Measurements from ENCODE around the gene C4orf33.

C4orf33 gene

DNA sequence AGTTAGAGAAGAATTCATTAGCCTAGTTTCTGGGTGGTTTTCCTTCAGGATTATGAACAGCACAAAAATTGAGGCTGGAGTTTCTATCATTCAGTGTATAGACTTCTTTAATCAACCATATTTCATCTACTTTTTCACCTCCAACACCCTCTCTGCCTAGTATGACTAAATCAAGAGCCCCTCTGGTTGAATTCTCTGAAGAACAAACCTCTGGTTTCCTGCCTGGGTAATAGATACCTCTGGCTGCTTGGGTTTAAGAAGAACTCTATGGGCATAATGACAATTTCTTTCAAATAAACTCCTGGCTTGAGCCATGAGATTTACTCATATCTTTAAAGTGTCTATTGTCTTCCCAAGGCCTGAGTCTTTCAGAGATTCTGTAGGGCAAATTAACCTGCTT is 66.5 kb downstream of the C4orf33 start:
- TF ChIP-seq, protein P1, sequence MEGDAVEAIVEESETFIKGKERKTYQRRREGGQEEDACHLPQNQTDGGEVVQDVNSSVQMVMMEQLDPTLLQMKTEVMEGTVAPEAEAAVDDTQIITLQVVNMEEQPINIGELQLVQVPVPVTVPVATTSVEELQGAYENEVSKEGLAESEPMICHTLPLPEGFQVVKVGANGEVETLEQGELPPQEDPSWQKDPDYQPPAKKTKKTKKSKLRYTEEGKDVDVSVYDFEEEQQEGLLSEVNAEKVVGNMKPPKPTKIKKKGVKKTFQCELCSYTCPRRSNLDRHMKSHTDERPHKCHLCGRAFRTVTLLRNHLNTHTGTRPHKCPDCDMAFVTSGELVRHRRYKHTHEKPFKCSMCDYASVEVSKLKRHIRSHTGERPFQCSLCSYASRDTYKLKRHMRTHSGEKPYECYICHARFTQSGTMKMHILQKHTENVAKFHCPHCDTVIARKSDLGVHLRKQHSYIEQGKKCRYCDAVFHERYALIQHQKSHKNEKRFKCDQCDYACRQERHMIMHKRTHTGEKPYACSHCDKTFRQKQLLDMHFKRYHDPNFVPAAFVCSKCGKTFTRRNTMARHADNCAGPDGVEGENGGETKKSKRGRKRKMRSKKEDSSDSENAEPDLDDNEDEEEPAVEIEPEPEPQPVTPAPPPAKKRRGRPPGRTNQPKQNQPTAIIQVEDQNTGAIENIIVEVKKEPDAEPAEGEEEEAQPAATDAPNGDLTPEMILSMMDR (IDR thresholded peaks at IDR 0.05; ENCODE audit: low read length), result no peak
- Histone ChIP-seq H3K9me3 (ENCODE audit: low read length) (no peaks in the 10 kb centered on the region), H3K79me2 (ENCODE audit: insufficient read depth, low read length) (no peaks in the 10 kb centered on the region), H3K4me2 (ENCODE audit: low read length) (no peak overlapping the region), H4K20me1 (ENCODE audit: insufficient read depth, low read length) (no peaks in the 10 kb centered on the region), H2AFZ (ENCODE audit: low read length) (no peak overlapping the region), H3K27me3 (ENCODE audit: insufficient read depth, low read length) (no peaks in the 10 kb centered on the region), H3K4me3 (ENCODE audit: low read depth, low read length, poor library complexity, severe bottlenecking) (no peak overlapping the region), H3K9ac (ENCODE audit: low read length) (no peak overlapping the region), H3K4me1 (ENCODE audit: insufficient read depth, low read length, severe bottlenecking) (no peaks in the 10 kb centered on the region), H3K27ac (ENCODE audit: low read depth, low read length, poor library complexity, severe bottlenecking) (no peak overlapping the region), H3F3A (ENCODE audit: insufficient read depth, low read length) (no peaks in the 10 kb centered on the region; the same call in 1 of the 2 replicates), H3K9me2 (ENCODE audit: low read depth, low read length) (no peaks in the 10 kb centered on the region), H3K36me3 (ENCODE audit: insufficient read depth, low read length) (no peaks in the 10 kb centered on the region)

DNA sequence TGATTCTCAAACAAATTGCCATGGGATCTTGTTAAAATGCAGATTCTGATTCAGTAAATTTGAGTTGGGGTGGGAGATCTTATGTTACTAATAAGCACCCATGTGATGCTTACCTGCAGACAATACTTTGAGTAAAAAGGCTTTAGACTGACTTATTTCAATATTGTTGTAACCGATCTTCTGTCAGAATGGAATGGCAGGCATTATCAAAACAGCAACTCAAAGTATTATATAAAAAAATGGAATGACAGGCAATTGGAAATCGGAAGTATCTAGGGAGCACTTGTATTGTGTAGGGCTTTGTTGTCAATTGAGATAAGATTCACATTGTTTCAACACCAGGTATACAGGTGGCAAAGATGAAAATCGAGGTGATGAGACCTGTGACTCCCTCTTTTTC is 67.5 kb downstream of the C4orf33 start:
- Histone ChIP-seq H3K4me2 (ENCODE audit: low read length) (no peak overlapping the region), H3K9me2 (ENCODE audit: low read depth, low read length) (no peaks in the 10 kb centered on the region), H3K9me3 (ENCODE audit: low read length) (no peaks in the 10 kb centered on the region), H3K4me3 (ENCODE audit: low read depth, low read length, poor library complexity, severe bottlenecking) (no peak overlapping the region), H3K27ac (ENCODE audit: low read depth, low read length, poor library complexity, severe bottlenecking) (no peak overlapping the region), H3K9ac (ENCODE audit: low read length) (no peak overlapping the region), H2AFZ (ENCODE audit: low read length) (no peak overlapping the region), H3F3A (ENCODE audit: insufficient read depth, low read length) (no peaks in the 10 kb centered on the region; the same call in 1 of the 2 replicates), H3K36me3 (ENCODE audit: insufficient read depth, low read length) (no peaks in the 10 kb centered on the region), H3K79me2 (ENCODE audit: insufficient read depth, low read length) (no peaks in the 10 kb centered on the region), H3K4me1 (ENCODE audit: insufficient read depth, low read length, severe bottlenecking) (no peaks in the 10 kb centered on the region), H4K20me1 (ENCODE audit: insufficient read depth, low read length) (no peaks in the 10 kb centered on the region), H3K27me3 (ENCODE audit: insufficient read depth, low read length) (no peaks in the 10 kb centered on the region)
- TF ChIP-seq, protein P1 (IDR thresholded peaks at IDR 0.05; ENCODE audit: low read length), result no peak
- no peak for TF ChIP-seq EZH2 (IDR thresholded peaks at IDR 0.05; ENCODE audit: borderline replicate concordance, low read length)

DNA sequence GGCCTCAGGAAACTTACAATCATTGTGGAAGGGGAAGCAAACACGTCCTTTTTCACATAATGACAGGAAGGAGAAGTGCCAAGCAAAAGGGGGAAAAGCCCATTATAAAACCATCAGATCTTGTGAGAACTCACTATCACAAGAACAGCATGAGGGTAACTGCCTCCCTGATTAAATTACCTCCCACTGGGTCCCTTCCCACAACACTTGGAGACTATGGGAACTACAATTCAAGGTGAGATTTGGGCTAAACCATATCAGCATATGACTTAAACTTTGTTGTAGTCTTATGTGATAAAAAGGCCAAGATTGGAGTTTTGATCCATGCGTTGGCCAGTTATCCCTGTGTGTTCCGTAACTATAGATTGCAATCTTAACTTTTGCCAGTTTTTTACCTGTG is 68.3 kb downstream of the C4orf33 start:
- H2AFZ ChIP-seq (ENCODE audit: low read length), result no peak overlapping the region
- no peaks in the 10 kb centered on the region for H3K27me3 ChIP-seq (ENCODE audit: insufficient read depth, low read length)
- H3K79me2 ChIP-seq (ENCODE audit: insufficient read depth, low read length), result no peaks in the 10 kb centered on the region
- no peak overlapping the region for H3K4me3 ChIP-seq (ENCODE audit: low read depth, low read length, poor library complexity, severe bottlenecking)
- H3F3A ChIP-seq (ENCODE audit: insufficient read depth, low read length), result no peaks in the 10 kb centered on the region; the same call in 1 of the 2 replicates
- TF ChIP-seq, protein P1 (IDR thresholded peaks at IDR 0.05; ENCODE audit: low read length), result no peak
- TF ChIP-seq EZH2 (IDR thresholded peaks at IDR 0.05; ENCODE audit: borderline replicate concordance, low read length), result no peak
- no peak overlapping the region for H3K4me2 ChIP-seq (ENCODE audit: low read length)
- H3K9ac ChIP-seq (ENCODE audit: low read length), result no peak overlapping the region
- no peaks in the 10 kb centered on the region for H3K4me1 ChIP-seq (ENCODE audit: insufficient read depth, low read length, severe bottlenecking)
- H3K27ac ChIP-seq (ENCODE audit: low read depth, low read length, poor library complexity, severe bottlenecking), result no peak overlapping the region
- no peaks in the 10 kb centered on the region for H3K9me2 ChIP-seq (ENCODE audit: low read depth, low read length)
- no peaks in the 10 kb centered on the region for H3K36me3 ChIP-seq (ENCODE audit: insufficient read depth, low read length)
- H3K9me3 ChIP-seq (ENCODE audit: low read length), result no peaks in the 10 kb centered on the region
- no peaks in the 10 kb centered on the region for H4K20me1 ChIP-seq (ENCODE audit: insufficient read depth, low read length)

Measured in OCI-LY1 (cell line).